ENCODE results near the gene CLEC18A. TPM values are rescaled to one million over a fixed set of nuclear protein-coding genes. Genes with fewer than 3 reads are reported as not detected.

The CLEC18A gene
- total and polyA plus RNA-seq, 2 of the 8 experiments (the other 6 are each of a cell fraction or from before 2014, with no cell fraction given): 1.3 to 1.4 TPM

GRCh38 chr16:69942627-69943170 lies 8.4 kb upstream of the CLEC18A start:
- Histone ChIP-seq H4K91ac (replicated peaks; ENCODE audit: insufficient read length, low read length) (no peak overlapping the region), H2BK5ac (ENCODE audit: low read depth, low read length) (peak overlapping the region; percentile 77; the same call in 1 of the 2 replicates), H2BK120ac (replicated peaks; ENCODE audit: low read depth, low read length) (no peak overlapping the region), H4K8ac (ENCODE audit: extremely low read depth, insufficient read depth, low read length) (no peak overlapping the region), H3K14ac (ENCODE audit: insufficient read length) (no peak overlapping the region), H2BK20ac (ENCODE audit: low read length) (no peak overlapping the region), H2AK5ac (ENCODE audit: low read depth, low read length) (peak overlapping the region; percentile 90), H3K4me3 (ENCODE audit: extremely low read depth in 1 of 4, insufficient read depth in 2 of 4, low read depth in 3 of 4, low read length in 4 of 4) (no peak overlapping the region), H3K79me1 (ENCODE audit: low read depth, low read length) (no peaks in the 10 kb centered on the region; the same call in 1 of the 2 replicates), H4K5ac (ENCODE audit: insufficient read length, low read depth, low read length) (no peak overlapping the region), H3K9ac (replicated peaks in 1 of 4; ENCODE audit: extremely low read depth in 1 of 4, low read depth in 3 of 4, low read length in 3 of 4) (no peak overlapping the region), H3K4me2 (ENCODE audit: insufficient read depth in 1 of 2, low read depth in 2 of 2, low read length in 2 of 2) (peak overlapping the region in 1 of 2 experiments; percentile 45; a peak in 2 of 4 replicates), H3K9me3 (ENCODE audit: insufficient read depth in 2 of 2, low read depth in 1 of 2, low read length in 1 of 2) (no peaks in the 10 kb centered on the region), H3K18ac (ENCODE audit: extremely low read depth, low read length) (no peak overlapping the region; the same call in 1 of the 2 replicates), H3K36me3 (ENCODE audit: control insufficient read depth in 2 of 4, insufficient read depth in 4 of 4, low read length in 3 of 4) (peaks cover 0 to 13% (median 1%) of the 10 kb centered on the region in 4 experiments; a peak in 3 of 8 replicates), H3K23ac (ENCODE audit: insufficient read length) (no peak overlapping the region), H2BK12ac (ENCODE audit: low read depth, low read length) (peak overlapping the region; percentile 96), H4K20me1 (replicated peaks in 1 of 2; ENCODE audit: control insufficient read depth in 1 of 2, insufficient read depth in 2 of 2, low read length in 2 of 2) (no peaks in the 10 kb centered on the region), H3K23me2 (ENCODE audit: low read depth, low read length) (no peaks in the 10 kb centered on the region; the same call in 1 of the 2 replicates), H2BK15ac (ENCODE audit: low read length) (no peak overlapping the region), H3K79me2 (ENCODE audit: control insufficient read depth in 1 of 2, insufficient read depth in 2 of 2, low read length in 2 of 2) (no peaks in the 10 kb centered on the region), H2AFZ (ENCODE audit: low read length) (no peak overlapping the region), H3K27ac (ENCODE audit: low read depth, low read length) (peak overlapping the region; percentile 4; the same call in 1 of the 2 replicates), H3K56ac (replicated peaks; ENCODE audit: insufficient read length, low read depth, low read length) (no peak overlapping the region), H3K4ac (replicated peaks; ENCODE audit: insufficient read length, low read depth, low read length) (no peak overlapping the region), H3K4me1 (replicated peaks in 1 of 4; ENCODE audit: control insufficient read depth in 3 of 4, insufficient read depth in 4 of 4, low read length in 3 of 4) (peaks cover 0 to 6% (median 1%) of the 10 kb centered on the region in 4 experiments; a peak in 3 of 7 replicates), H3K27me3 (replicated peaks in 1 of 4; ENCODE audit: control insufficient read depth in 3 of 4, extremely low read depth in 1 of 4, insufficient read depth in 3 of 4, low read length in 3 of 4) (no peaks in the 10 kb centered on the region)
- DNase-seq (ENCODE audit: low read depth in 1 of 2, low spot score in 2 of 2): no peak
- TF ChIP-seq CTCF (IDR thresholded peaks at IDR 0.05; ENCODE audit: control extremely low read depth in 1 of 3, insufficient read depth in 1 of 3, low read depth in 1 of 3, low read length in 3 of 3) (no peak), TBP (IDR thresholded peaks at IDR 0.05; ENCODE audit: low read depth, low read length) (no peak)
- ChIA-PET POLR2A (ENCODE audit: partially characterized antibody) (interaction anchor here (1.3 kb wide), 1 partner anchor 12 kb away, joined by 3 read pairs; no protein-coding TSS in a partner anchor), CTCF (ENCODE audit: partially characterized antibody) (interaction anchor here (0.6 to 5.8 kb wide), 6 partner anchors 12 to 411 kb away, joined by 3 to 44 read pairs (median 4); partner anchors contain the start of gene NOB1)
- FAIRE-seq: no peak
- 90% methylated on average over 8 of the region's 8 CpGs; no CpG with 5 or more reads in 1 of the 2 experiments for WGBS, 2 experiments (ENCODE audit: extremely low coverage in 1 of 2, insufficient coverage in 1 of 2, insufficient read length in 1 of 2, insufficient replicate concordance in 2 of 2, low coverage in 1 of 2, low lambda C conversion rate in 2 of 2, missing lambda C conversion rate in 1 of 2)

Measured in H1 (cell line).